ENCODE results near the gene STPG2. TPM values are rescaled to one million over a fixed set of nuclear protein-coding genes. Genes with fewer than 3 reads are reported as not detected.

Gene STPG2
- total and polyA plus RNA-seq, 10 of the 15 experiments (the other 5 are each of a cell fraction or from before 2014, with no cell fraction given) = 0.13 to 0.24 TPM; not detected in 8

- no peak for DNase-seq (ENCODE audit: low read depth, low spot score)
- CTCF ChIA-PET = no interaction called here
Measured at GRCh38 chr4:97691111-97691605, 452.1 kb downstream of the STPG2 start.

More at GRCh38 chr4:97691111-97691605, 452.1 kb downstream of the STPG2 start:
- RAD21 ChIA-PET (ENCODE audit: unreplicated experiment) = no interaction called here
- 0% methylated on average over 3 of the region's 3 CpGs for WGBS (ENCODE audit: insufficient coverage, insufficient replicate concordance, low lambda C conversion rate, missing lambda C conversion rate)
- H3K4me3 ChIP-seq = no peak overlapping the region
- SMC1A ChIA-PET (ENCODE audit: uncharacterized antibody, unreplicated experiment) = no interaction called here
- H3K4me2 ChIP-seq (ENCODE audit: control insufficient read depth, insufficient read depth) = no peak overlapping the region
- no peak overlapping the region for H3K27ac ChIP-seq (ENCODE audit: control insufficient read depth, insufficient read depth)
- H4K20me1 ChIP-seq (ENCODE audit: control insufficient read depth, insufficient read depth) = no peaks in the 10 kb centered on the region
- no peaks in the 10 kb centered on the region for H3K9me3 ChIP-seq (replicated peaks; ENCODE audit: control insufficient read depth, insufficient read depth, low read length)
- POLR2A ChIA-PET = interaction anchor here (0.6 kb wide), 1 partner anchor 598 kb away, joined by 4 read pairs; no protein-coding TSS in a partner anchor
- intact Hi-C loops (cut with micrococcal nuclease; ENCODE audit: unreplicated experiment) = no loop called here
- H3K9ac ChIP-seq (ENCODE audit: control insufficient read depth, insufficient read depth, low read length) = no peak overlapping the region
- in situ Hi-C loops (cut with MboI) = no loop called here
- TF ChIP-seq MEF2B (IDR thresholded peaks at IDR 0.05; ENCODE audit: partially characterized antibody, poor library complexity, severe bottlenecking) (peak; percentile 45), BCLAF1 (IDR thresholded peaks at IDR 0.05) (no peak)
- no peaks in the 10 kb centered on the region for H3K79me2 ChIP-seq (ENCODE audit: control insufficient read depth, insufficient read depth, low read length)
- BruUV-seq (replicated peaks) = no TSS peak
- H3K27me3 ChIP-seq (replicated peaks in 1 of 2; ENCODE audit: control insufficient read depth in 2 of 2, insufficient read depth in 2 of 2, low read length in 1 of 2) = no peaks in the 10 kb centered on the region
- no peak overlapping the region for H2AFZ ChIP-seq (ENCODE audit: control insufficient read depth, low read depth, low read length)
- ATAC-seq (no peak), FAIRE-seq (no peak)
- no peaks in the 10 kb centered on the region for H3K4me1 ChIP-seq (ENCODE audit: control insufficient read depth, insufficient read depth, low read length)
- H3K36me3 ChIP-seq (ENCODE audit: control insufficient read depth in 2 of 2, insufficient read depth in 2 of 2, low read length in 1 of 2) = no peaks in the 10 kb centered on the region
